GM12892 (cell line): ENCODE data around the gene QSER1.
"Not testable (repeated sequence)": the region's sequence is repeated elsewhere in the genome, so short reads cannot be mapped to it uniquely, and the experiment has no call there.

ENCODE experiments used
- DNase-seq: peaks from one replicate; pipeline ENCODE4 v3.0.0; 2011; ENCODE audit not compliant: insufficient read length
- FAIRE-seq: peaks from 2 replicates; lab custom pipeline; 2011; peaks lifted over from hg19 to GRCh38; lab: Jason Lieb, UNC
- POLR2A ChIP-seq: IDR thresholded peaks from 2 replicates; pipeline ENCODE4 v1.6.1; 2011; ENCODE audit warnings: low read depth, low read length, control low read depth
- POLR2AphosphoS5 ChIP-seq: IDR thresholded peaks from 2 replicates; pipeline ENCODE4 v1.6.1; 2011; ENCODE audit warnings: low read depth, low read length, control low read depth
- TAF1 ChIP-seq: IDR thresholded peaks from 2 replicates; pipeline ENCODE4 v1.6.1; 2011; ENCODE audit warnings: low read depth, mild to moderate bottlenecking, control low read depth, low read length, borderline replicate concordance

The QSER1 gene

GRCh38 chr11:32883421-32883820 lies 9.2 kb upstream of the QSER1 start:
- DNase-seq (no peak), FAIRE-seq (no peak)
- TF ChIP-seq POLR2AphosphoS5: no peak
- no peak for TF ChIP-seq TAF1
- no peak for TF ChIP-seq POLR2A

- DNase-seq (no peak), FAIRE-seq (no peak)
- TF ChIP-seq TAF1 (no peak), POLR2AphosphoS5 (no peak), POLR2A (no peak)
These were observed 8.6 kb upstream of the QSER1 start for GRCh38 chr11:32884023-32884422.

- DNase-seq (no peak), FAIRE-seq (peak; percentile 61)
- TF ChIP-seq POLR2A: no peak
- TF ChIP-seq TAF1: no peak
- TF ChIP-seq POLR2AphosphoS5: no peak
These were observed 7.7 kb upstream of the QSER1 start for GRCh38 chr11:32884770-32885384.

GRCh38 chr11:32885556-32885955 lies 7.1 kb upstream of the QSER1 start:
- no peak for FAIRE-seq
- TF ChIP-seq TAF1 (no peak), POLR2AphosphoS5 (no peak), POLR2A (no peak)
- DNase-seq: no peak

- TF ChIP-seq POLR2AphosphoS5 (no peak), TAF1 (no peak), POLR2A (no peak)
- FAIRE-seq (no peak), DNase-seq (no peak)
These were observed 6.4 kb upstream of the QSER1 start for GRCh38 chr11:32886180-32886579.

- DNase-seq, FAIRE-seq: not testable (repeated sequence)
These were observed 4.8 kb upstream of the QSER1 start for GRCh38 chr11:32887707-32888383.

- not testable (repeated sequence) for DNase-seq, FAIRE-seq
These were observed 4.3 kb upstream of the QSER1 start for GRCh38 chr11:32888384-32888710.

- FAIRE-seq: no peak
- TF ChIP-seq POLR2AphosphoS5 (no peak), TAF1 (no peak), POLR2A (no peak)
- no peak for DNase-seq
These were observed 3.8 kb upstream of the QSER1 start for GRCh38 chr11:32888805-32889204.

- TF ChIP-seq POLR2A: no peak
- no peak for TF ChIP-seq POLR2AphosphoS5
- no peak for TF ChIP-seq TAF1
- peak; percentile 79 for FAIRE-seq
- no peak for DNase-seq
These were observed 1.6 kb upstream of the QSER1 start for GRCh38 chr11:32890843-32891656.

GRCh38 chr11:32891657-32892354 lies 805 bp upstream of the QSER1 start:
- TF ChIP-seq POLR2A (no peak), TAF1 (no peak), POLR2AphosphoS5 (no peak)
- no peak for DNase-seq
- FAIRE-seq: no peak

GRCh38 chr11:32893093-32893342 lies 407 bp downstream of the QSER1 start:
- TF ChIP-seq POLR2A (no peak), TAF1 (no peak; the same call in 1 of the 2 replicates), POLR2AphosphoS5 (no peak)
- FAIRE-seq (no peak), DNase-seq (no peak)
